IgD-negative memory B cell (primary cell): Measurements from ENCODE around the gene NRG3. TPM values are rescaled to one million over a fixed set of nuclear protein-coding genes. Genes with fewer than 3 reads are reported as not detected.
A peak's percentile ranks its signal among the peaks of the same experiment; 100 is the strongest.

Experiments
- H3K27ac Mint-ChIP-seq, 3 donors: one replicate each; pipeline ENCODE4 v1.8.0; 2020 to 2022; ENCODE audit warnings: mild to moderate bottlenecking in 3 of 3, mixed read lengths in 3 of 3, moderate library complexity in 1 of 3
- H3K27me3 Mint-ChIP-seq: one replicate; pipeline ENCODE4 v1.8.0; 2021; ENCODE audit warnings: mixed read lengths
- H3K36me3 Mint-ChIP-seq: one replicate; pipeline ENCODE4 v1.8.0; 2020; ENCODE audit warnings: mild to moderate bottlenecking, mixed read lengths
- H3K4me1 Mint-ChIP-seq, 3 donors: one replicate each; pipeline ENCODE4 v1.8.0; 2020 to 2022; ENCODE audit warnings: mixed read lengths in 3 of 3, mild to moderate bottlenecking in 1 of 3
- H3K4me3 Mint-ChIP-seq, 4 donors: one replicate each; pipeline ENCODE4 v1.8.0; 2020 to 2022; ENCODE audit warnings: mild to moderate bottlenecking in 4 of 4, mixed read lengths in 4 of 4, moderate library complexity in 3 of 4
- H3K9me3 Mint-ChIP-seq, 3 donors: one replicate each; pipeline ENCODE4 v1.8.0; 2020 to 2021; ENCODE audit warnings: mixed read lengths in 3 of 3, mild to moderate bottlenecking in 1 of 3
- polyA plus RNA-seq: library from polyadenylated mRNA; unstranded; fragments of 300-500 nt; fragmentation: Illumina TruSeq; gene quantifications from one replicate; pipeline ENCODE4 v1.2.3, GENCODE V29; 2021

The NRG3 gene
- polyA plus RNA-seq, 1 donor from 2014 or later = not detected

DNA sequence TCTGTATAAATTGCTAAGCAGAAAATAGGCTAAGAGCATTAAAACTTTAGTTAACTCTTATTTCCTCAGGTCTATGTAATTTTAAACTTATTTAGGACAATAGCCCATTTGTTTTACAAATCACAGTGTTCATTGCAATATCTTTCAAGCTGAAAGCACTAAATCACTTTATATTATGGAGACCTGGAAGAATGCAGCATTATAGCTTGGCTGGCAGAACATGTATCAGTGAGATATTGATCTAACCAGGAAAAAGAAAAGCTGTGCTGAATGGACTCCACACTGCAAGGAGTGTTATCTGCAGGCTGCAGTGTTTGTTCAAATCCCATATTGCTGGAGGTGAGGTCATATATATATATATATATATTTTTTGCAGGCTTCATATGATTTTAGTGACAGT, 517.5 kb downstream of the NRG3 start:
- no peaks in the 10 kb centered on the region for H3K4me1 Mint-ChIP-seq
- no peak overlapping the region for H3K4me3 Mint-ChIP-seq
- H3K9me3 Mint-ChIP-seq = peaks cover 2 to 18% (median 2%) of the 10 kb centered on the region in 3 donors
- H3K27me3 Mint-ChIP-seq = no peaks in the 10 kb centered on the region
- peaks cover 2% of the 10 kb centered on the region for H3K36me3 Mint-ChIP-seq
- no peak overlapping the region for H3K27ac Mint-ChIP-seq

DNA sequence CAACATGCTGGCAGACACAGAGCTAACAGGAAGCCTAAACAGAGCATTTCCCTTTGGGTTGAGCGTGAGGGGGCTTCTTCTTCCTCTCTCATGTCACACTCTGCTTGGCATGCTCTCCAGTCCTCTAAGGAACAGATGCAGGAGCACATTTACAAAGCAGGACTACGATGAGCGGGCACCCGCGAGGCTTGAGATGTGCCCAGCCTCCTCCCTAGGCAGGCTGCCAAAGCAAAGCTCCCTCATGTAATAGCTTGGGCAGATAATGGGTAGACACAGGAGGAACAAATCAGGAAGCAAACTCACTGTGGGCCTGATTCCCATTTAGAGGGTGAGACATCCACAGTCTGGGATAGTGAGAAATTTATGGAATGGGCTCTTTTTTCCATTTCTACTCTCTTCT, 519.1 kb downstream of the NRG3 start:
- Mint-ChIP-seq H3K4me3 (no peak overlapping the region), H3K36me3 (peaks cover 3% of the 10 kb centered on the region), H3K27ac (no peak overlapping the region), H3K27me3 (no peaks in the 10 kb centered on the region), H3K4me1 (no peaks in the 10 kb centered on the region), H3K9me3 (peaks cover 2 to 18% (median 3%) of the 10 kb centered on the region in 3 donors)

DNA sequence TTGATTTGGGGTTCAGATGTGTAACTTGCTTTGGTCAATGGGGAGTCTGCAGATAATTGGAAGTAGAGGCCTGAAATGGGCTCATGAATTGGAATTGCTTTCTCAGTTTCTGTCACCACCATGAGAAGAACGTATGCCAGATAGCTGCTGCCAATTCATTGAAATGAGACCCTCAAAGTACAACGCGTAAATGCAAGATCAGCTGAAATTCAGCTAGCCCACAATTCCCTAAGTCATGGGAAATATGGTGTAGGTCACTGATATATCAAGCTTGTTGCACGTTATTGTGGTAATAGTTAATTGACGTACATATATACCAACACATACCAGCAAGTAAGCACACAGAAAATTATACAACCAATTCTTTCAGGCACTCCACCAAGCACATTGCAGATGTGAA, 520.0 kb downstream of the NRG3 start:
- H3K9me3 Mint-ChIP-seq = peaks cover 0 to 14% (median 3%) of the 10 kb centered on the region in 3 donors
- no peaks in the 10 kb centered on the region for H3K4me1 Mint-ChIP-seq
- H3K36me3 Mint-ChIP-seq = peaks cover 3% of the 10 kb centered on the region
- H3K4me3 Mint-ChIP-seq = no peak overlapping the region
- no peaks in the 10 kb centered on the region for H3K27me3 Mint-ChIP-seq
- H3K27ac Mint-ChIP-seq = no peak overlapping the region

DNA sequence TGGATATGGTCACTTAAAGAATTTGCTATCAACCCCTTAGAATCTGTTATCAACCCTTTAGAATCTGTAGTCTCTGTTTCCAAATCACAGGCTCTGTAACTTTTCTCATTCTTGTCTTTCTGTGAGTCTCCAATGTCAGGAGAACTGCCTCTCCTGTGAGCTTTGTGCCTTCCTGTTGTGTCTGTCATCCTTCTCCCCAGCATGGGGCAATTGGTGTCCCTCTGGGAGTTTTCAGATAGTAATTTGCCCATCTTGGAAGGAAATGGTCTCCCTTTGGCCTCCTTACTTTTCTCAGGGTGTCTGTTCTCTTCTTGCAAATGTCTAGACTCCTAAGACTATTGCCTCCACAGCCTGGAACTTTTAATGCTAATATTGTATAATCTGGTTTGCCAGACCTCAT, 521.9 kb downstream of the NRG3 start:
- Mint-ChIP-seq H3K27ac (no peak overlapping the region), H3K4me3 (no peak overlapping the region), H3K9me3 (peaks cover 0 to 12% (median 3%) of the 10 kb centered on the region in 3 donors), H3K36me3 (peaks cover 3% of the 10 kb centered on the region), H3K27me3 (no peaks in the 10 kb centered on the region), H3K4me1 (no peaks in the 10 kb centered on the region)

DNA sequence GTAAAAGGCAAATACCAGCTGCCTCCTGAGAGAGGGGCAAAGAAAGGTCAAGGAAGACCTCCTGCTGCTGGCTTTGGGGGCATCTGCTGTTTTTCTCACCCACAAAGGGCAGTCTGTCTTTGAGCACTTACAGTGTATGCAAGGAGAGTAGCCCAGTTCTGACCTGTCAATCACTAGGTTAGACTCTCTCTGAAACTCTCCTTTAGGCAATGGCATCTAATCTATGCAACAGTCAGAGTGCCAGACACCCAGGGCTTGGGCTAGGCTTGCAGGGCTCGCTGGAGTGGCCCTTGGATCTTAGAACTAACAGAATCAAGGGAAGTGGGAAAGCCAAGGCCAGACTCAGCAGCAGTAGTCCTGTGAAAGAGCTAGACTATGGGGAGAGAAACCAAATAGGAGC, 522.9 kb downstream of the NRG3 start:
- Mint-ChIP-seq H3K4me1 (no peaks in the 10 kb centered on the region), H3K4me3 (no peak overlapping the region), H3K27me3 (no peaks in the 10 kb centered on the region), H3K9me3 (peaks cover 0 to 12% (median 3%) of the 10 kb centered on the region in 3 donors), H3K27ac (no peak overlapping the region), H3K36me3 (peaks cover 3% of the 10 kb centered on the region)

DNA sequence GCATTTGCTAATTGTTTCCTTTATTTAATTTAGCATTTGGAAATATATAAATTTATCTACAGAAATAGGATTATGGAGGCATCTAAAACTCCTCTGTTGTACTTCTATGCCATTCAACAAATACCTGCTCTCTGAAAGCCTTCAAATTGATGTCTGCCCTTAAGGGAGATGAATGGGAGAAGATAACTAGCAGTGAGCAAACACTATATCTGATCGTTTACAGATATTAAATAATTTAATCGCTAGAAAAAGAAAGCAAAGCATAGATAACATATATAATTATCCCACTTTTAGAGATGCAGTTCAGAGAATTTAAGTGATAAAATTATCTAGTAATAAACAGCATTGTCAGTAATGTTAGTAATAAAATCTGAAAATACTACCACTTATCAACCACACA, 524.9 kb downstream of the NRG3 start:
- peaks cover 1% of the 10 kb centered on the region for H3K36me3 Mint-ChIP-seq
- peaks cover 0 to 9% (median 3%) of the 10 kb centered on the region in 3 donors for H3K9me3 Mint-ChIP-seq
- no peaks in the 10 kb centered on the region for H3K27me3 Mint-ChIP-seq
- H3K4me3 Mint-ChIP-seq = no peak overlapping the region
- H3K27ac Mint-ChIP-seq = no peak overlapping the region
- H3K4me1 Mint-ChIP-seq = no peaks in the 10 kb centered on the region

DNA sequence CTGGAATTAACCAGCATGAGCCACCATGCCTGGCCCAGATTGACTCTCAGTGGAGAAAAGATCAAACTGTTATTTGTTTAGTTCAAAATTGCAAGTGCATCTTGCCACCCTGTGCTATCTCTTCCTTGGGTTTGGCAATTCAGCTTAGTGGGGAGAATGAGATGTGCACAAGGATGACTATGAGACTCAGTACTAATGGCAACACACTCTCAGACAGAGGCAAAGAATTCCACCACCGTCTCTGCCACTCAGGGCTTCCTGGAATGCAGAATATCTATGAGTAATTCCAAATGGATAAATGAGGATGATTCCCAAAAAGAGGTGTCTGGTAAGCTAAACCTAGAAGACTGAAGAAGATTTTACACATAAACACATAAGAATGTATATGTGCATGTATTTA, 525.8 kb downstream of the NRG3 start:
- H3K4me3 Mint-ChIP-seq = no peak overlapping the region
- H3K27ac Mint-ChIP-seq = no peak overlapping the region
- no peaks in the 10 kb centered on the region for H3K4me1 Mint-ChIP-seq

DNA sequence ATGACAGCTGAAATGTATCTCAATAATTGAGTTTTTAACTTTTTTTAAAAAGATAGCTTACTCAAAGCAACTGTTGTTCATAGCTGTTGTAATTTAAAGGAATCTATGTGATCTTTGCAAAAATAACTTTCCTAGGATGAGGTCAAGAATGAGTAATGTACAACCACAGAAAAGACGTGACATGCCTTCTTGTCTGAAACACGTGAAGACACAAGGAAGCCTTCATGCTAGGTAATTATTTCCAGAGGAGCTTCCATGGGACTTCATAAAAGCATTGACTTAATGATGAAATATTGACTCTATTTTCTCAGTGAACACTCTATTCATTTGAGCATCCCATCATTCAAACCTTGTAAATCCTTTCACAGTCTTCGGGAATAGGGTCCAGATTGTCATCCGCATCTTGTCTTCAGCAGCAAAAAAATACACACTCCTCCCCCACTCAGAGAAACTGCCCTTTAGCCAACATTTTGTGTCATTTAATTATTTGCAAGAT, 528.0 kb downstream of the NRG3 start:
- H3K9me3 Mint-ChIP-seq = peaks cover 5 to 6% (median 5%) of the 10 kb centered on the region in 3 donors
- peaks cover 4% of the 10 kb centered on the region for H3K36me3 Mint-ChIP-seq
- H3K4me3 Mint-ChIP-seq = no peak overlapping the region
- no peaks in the 10 kb centered on the region for H3K4me1 Mint-ChIP-seq
- no peak overlapping the region for H3K27ac Mint-ChIP-seq
- H3K27me3 Mint-ChIP-seq = no peaks in the 10 kb centered on the region

More for the DNA sequence above, 525.8 kb downstream of the NRG3 start:
- H3K36me3 Mint-ChIP-seq = peaks cover 4% of the 10 kb centered on the region
- peaks cover 3 to 10% (median 5%) of the 10 kb centered on the region in 3 donors for H3K9me3 Mint-ChIP-seq
- H3K27me3 Mint-ChIP-seq = no peaks in the 10 kb centered on the region

DNA sequence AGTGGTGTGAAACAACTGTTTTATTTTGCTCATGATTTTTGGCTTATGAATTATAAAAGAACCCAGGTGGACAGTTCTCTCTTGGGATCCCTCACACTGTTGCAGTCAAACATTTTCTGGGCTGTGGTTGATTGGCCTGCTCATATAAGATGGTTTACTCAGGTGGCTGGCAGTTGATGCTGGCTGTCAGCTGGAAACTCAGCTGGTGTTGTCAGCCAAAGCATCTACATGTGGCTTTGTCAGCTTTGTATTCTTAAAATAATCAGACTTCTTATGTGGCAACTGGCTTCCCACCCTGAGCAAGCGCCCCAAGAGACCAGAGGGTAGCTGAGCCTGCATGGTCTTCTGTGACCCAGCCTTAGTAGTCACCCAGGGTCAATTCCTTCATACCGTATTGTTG, 534.7 kb downstream of the NRG3 start:
- peaks cover 2% of the 10 kb centered on the region for H3K36me3 Mint-ChIP-seq
- peak overlapping the region in 1 of 4 donors; percentile 33 for H3K4me3 Mint-ChIP-seq
- H3K27ac Mint-ChIP-seq = no peak overlapping the region
- peaks cover 5 to 10% (median 5%) of the 10 kb centered on the region in 3 donors for H3K9me3 Mint-ChIP-seq
- no peaks in the 10 kb centered on the region for H3K4me1 Mint-ChIP-seq
- no peaks in the 10 kb centered on the region for H3K27me3 Mint-ChIP-seq

DNA sequence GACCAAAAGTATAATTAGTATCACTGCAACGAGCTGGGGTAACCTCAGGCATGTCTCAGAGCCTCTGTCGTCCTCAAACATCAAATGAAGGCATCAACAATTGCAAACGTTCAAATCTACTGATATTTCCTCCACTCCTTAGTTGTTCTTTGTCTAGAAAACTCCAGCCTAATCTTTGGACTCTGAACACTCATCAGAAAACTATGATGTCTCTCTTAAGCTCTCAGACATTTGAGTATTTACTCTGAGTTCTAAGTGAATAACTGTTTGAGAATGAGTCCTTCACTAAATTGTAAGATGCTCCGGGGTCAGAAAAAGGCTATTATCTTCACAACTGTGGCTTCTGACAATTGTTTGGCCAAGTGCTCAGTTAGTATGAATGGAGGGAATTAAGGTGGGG, 536.4 kb downstream of the NRG3 start:
- Mint-ChIP-seq H3K36me3 (no peaks in the 10 kb centered on the region), H3K27ac (no peak overlapping the region), H3K4me1 (no peaks in the 10 kb centered on the region), H3K27me3 (no peaks in the 10 kb centered on the region), H3K4me3 (no peak overlapping the region), H3K9me3 (peaks cover 2 to 11% (median 7%) of the 10 kb centered on the region in 3 donors)

DNA sequence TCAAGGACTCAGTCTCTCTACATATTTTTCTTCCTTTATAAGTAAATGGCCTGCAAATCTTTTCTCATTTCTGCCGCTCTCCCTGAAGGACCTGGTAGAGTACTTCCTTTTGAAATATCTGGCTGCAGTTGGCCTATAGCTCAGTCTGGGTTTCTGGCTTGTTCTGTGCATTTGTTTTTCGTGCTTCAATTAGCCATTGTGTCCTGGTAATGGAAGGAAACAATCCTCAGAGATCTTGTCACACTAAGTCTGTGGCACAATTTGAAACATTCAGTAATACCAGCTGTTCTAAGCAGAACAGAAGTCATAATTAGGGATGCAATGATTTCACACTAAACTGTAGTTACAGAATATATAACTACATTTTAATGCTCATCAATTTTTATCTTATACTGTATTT, 545.0 kb downstream of the NRG3 start:
- no peaks in the 10 kb centered on the region for H3K27me3 Mint-ChIP-seq
- no peak overlapping the region for H3K27ac Mint-ChIP-seq
- H3K36me3 Mint-ChIP-seq = peaks cover 1% of the 10 kb centered on the region

DNA sequence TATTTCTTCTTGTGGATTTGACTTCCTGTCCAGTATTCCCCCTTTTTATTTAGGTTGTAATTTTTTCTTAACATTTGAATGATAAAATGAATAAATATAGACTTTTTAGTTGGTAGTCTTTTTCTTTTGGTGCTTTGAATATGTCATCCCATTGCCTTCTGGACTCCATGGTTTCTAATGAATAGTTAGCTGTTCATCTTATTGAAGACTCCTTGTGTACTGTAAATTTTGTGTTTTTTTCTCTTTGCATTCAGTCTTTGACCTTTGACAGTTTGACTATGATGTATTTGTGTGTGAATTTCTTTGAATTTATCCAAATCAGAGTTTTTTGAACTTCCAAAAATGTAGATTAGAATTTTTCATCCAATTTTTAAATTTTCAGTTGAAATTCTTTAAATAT, 554.3 kb downstream of the NRG3 start:
- H3K36me3 Mint-ChIP-seq = no peaks in the 10 kb centered on the region
- H3K9me3 Mint-ChIP-seq = peaks cover 9 to 15% (median 10%) of the 10 kb centered on the region in 3 donors
- no peak overlapping the region for H3K27ac Mint-ChIP-seq
- H3K4me3 Mint-ChIP-seq = no peak overlapping the region
- no peaks in the 10 kb centered on the region for H3K4me1 Mint-ChIP-seq
- no peaks in the 10 kb centered on the region for H3K27me3 Mint-ChIP-seq

More for the DNA sequence above, 545.0 kb downstream of the NRG3 start:
- peaks cover 0 to 19% (median 3%) of the 10 kb centered on the region in 3 donors for H3K9me3 Mint-ChIP-seq
- peaks cover 0 to 2% (median 0%) of the 10 kb centered on the region in 3 donors for H3K4me1 Mint-ChIP-seq
- H3K4me3 Mint-ChIP-seq = no peak overlapping the region

DNA sequence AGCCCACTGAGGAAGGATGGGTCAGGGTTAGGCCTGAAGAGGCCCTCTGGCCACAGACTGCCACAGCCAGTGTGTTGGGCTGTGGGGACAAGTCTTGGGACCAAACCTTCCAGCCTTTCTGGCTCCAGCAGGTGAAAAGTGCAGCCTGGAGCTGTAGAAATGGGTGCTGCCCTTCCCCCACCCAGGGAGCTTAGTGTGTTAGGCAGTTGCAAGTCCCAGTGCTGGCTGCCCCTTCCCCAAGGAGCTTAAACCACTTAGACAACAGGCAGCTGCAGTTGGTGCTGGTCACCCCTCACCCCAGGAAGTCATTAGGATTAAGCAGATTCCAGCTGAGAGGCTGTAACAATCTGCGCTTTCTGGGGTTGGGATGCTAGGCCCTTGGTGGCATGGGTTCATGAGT, 563.3 kb downstream of the NRG3 start:
- peaks cover 6 to 7% (median 6%) of the 10 kb centered on the region in 3 donors for H3K9me3 Mint-ChIP-seq
- no peaks in the 10 kb centered on the region for H3K36me3 Mint-ChIP-seq
- no peaks in the 10 kb centered on the region for H3K27me3 Mint-ChIP-seq
- H3K27ac Mint-ChIP-seq = no peak overlapping the region
- no peaks in the 10 kb centered on the region for H3K4me1 Mint-ChIP-seq
- no peak overlapping the region for H3K4me3 Mint-ChIP-seq

DNA sequence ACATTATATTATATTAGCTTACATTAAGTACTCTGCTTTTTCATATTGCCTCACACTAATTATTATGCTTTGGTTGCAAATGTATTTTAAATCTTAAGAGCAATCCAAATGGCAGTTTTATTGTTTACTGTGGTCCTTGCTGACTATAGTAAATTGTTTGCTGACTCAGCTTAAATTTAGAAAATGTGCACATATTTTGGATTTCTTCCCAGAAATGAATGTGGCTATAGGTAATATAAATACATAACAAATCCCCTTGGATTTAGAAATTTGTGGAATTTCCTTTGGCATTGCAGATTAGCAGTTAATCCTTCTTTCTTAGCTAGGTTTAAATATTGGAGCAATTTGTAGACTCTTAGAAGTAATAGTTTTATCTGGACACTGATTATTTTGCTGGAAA, 565.8 kb downstream of the NRG3 start:
- Mint-ChIP-seq H3K4me3 (no peak overlapping the region), H3K9me3 (peaks cover 3 to 16% (median 9%) of the 10 kb centered on the region in 3 donors), H3K27me3 (no peaks in the 10 kb centered on the region), H3K27ac (no peak overlapping the region), H3K4me1 (no peaks in the 10 kb centered on the region), H3K36me3 (no peaks in the 10 kb centered on the region)

DNA sequence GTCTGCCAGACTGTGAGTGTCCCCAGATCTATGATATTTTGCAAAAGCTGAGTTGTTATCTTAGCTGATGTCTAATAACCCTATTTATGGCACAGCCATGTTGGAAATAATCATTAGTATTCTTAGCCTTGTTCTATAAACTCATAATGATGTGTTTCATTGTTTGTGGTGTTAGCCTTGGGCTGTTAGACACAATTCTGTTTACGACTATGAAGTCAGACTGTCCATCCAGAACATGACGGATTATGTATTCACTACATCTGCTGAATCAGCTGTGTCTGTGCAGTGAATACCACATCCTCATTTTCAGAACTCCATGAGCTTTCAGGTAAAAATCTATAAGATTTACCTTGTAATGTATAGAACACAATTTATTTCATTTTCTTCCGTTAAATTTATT, 577.1 kb downstream of the NRG3 start:
- Mint-ChIP-seq H3K9me3 (peaks cover 0 to 8% (median 4%) of the 10 kb centered on the region in 3 donors), H3K36me3 (no peaks in the 10 kb centered on the region), H3K27ac (no peak overlapping the region), H3K27me3 (no peaks in the 10 kb centered on the region), H3K4me3 (no peak overlapping the region), H3K4me1 (no peaks in the 10 kb centered on the region)

DNA sequence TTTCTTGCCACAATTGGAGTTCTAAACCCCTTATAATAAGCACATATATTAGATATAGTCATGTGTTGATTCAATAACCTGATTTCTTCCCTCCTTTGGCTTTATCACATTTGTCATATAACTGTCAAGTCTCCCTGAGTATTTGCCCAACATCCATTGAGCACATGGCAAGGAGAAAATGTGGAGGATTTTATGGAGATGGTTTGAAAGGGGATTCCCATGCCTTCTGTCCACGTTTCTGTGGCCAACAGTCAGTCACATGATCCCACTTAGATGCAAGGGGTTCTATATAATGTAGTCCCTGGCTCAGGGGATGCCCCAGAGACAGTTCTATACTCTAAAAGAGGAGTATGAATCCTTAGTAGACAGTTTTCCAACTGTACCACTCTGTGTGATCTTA, 577.7 kb downstream of the NRG3 start:
- H3K36me3 Mint-ChIP-seq = no peaks in the 10 kb centered on the region

More for the DNA sequence above, 577.7 kb downstream of the NRG3 start:
- Mint-ChIP-seq H3K4me3 (no peak overlapping the region), H3K4me1 (no peaks in the 10 kb centered on the region), H3K9me3 (peaks cover 0 to 5% (median 4%) of the 10 kb centered on the region in 3 donors), H3K27ac (no peak overlapping the region), H3K27me3 (no peaks in the 10 kb centered on the region)
